Measurements from ENCODE around the gene MAP1LC3B.

Gene MAP1LC3B

DNA sequence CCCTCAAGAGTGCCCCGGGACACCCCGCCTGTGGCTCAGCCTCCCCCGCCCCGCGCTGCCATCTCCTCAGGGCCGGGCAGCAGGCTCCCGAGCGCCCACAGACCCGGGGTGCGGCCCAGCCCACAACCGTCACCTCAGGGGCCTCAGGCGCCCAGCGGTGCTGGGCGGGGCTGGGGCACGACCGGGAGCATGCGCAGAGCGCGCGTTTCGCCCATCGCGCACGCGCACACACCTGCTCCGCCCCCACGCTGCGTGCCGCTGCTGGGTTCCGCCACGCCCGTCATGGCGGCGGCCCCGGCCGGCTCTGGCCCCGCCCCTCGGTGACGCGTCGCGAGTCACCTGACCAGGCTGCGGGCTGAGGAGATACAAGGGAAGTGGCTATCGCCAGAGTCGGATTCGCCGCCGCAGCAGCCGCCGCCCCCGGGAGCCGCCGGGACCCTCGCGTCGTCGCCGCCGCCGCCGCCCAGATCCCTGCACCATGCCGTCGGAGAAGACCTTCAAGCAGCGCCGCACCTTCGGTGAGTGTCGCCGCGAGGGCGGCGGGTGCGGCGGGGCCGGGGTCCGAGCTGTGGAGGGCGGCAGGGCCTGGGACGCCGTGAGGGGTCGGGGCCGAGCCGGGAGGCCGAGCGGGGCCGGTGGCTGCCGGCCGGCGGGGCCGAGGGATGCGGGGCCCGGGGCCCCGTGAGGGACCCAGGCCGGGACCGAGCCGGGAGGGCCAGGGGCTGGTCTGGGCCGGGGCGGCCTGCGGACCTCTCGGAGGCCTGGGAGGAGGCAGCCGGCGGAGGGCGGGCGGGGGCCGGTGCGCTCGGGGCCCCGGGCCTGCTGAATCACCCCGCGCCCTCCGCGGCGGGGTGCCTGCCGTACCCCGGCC is at the start of gene MAP1LC3B:
TSS of gene MAP1LC3B (plus strand) at position 387 of the 871 bp plus-strand sequence. CDS start at position 479, 92 bp downstream.
- ATAC-seq: peak; percentile 64 to 66

GRCh38 chr16:87342504-87342903 is 49.6 kb upstream of the MAP1LC3B start:
- ATAC-seq: no peak

GRCh38 chr16:87342978-87343752 is 49.0 kb upstream of the MAP1LC3B start:
- ATAC-seq: no peak

DNA sequence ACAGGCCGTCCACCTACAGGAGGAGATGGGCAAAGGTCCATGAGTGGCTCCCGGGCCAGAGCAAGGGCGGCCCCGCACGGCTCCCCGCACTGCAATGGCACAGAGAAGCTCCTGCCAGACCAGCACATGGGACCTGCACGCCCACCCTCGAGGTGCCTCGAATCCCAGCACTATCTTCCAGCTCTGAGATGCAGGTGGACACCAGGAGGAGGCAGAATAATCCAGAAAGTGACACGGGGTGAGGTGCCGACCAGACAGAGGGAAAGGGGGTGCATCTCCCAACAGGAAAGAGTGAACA is 48.4 kb upstream of the MAP1LC3B start:
- no peak for ATAC-seq

- ATAC-seq: no peak
These were observed 47.8 kb upstream of the MAP1LC3B start for GRCh38 chr16:87344165-87344930.

DNA sequence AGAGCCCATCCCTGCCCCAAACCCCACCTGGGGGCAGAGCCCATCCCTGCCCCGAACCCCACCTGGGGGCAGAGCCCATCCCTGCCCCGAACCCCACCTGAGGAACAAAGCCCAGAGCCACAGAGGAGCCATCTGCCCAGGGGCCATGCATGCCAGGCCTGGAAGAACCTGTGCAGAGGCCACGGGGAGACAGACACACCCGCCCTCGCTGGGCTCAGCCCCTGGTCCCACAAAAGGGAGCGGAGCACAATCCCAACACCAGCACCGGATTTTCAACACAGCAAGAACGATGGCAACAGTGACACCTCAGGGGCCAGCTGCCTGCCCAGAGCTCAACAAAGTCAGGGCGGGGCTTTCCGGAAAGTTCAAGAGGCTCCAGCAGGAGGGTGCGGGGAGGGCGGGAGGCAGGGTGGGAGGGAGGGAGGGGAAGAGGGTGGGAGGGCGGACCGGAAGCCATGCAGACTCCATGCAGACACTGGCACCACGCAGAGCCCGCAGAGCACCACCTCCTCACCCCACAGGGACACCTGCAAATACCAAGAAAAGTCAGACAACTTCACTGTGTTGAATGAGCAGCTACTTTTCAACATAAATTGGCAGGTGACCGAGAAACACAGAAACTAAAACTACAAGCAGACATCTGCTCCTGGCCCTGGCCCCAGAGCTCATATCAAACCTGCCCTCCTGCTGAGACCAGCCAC is 47.1 kb upstream of the MAP1LC3B start:
- peak; percentile 84 to 90 for ATAC-seq

DNA sequence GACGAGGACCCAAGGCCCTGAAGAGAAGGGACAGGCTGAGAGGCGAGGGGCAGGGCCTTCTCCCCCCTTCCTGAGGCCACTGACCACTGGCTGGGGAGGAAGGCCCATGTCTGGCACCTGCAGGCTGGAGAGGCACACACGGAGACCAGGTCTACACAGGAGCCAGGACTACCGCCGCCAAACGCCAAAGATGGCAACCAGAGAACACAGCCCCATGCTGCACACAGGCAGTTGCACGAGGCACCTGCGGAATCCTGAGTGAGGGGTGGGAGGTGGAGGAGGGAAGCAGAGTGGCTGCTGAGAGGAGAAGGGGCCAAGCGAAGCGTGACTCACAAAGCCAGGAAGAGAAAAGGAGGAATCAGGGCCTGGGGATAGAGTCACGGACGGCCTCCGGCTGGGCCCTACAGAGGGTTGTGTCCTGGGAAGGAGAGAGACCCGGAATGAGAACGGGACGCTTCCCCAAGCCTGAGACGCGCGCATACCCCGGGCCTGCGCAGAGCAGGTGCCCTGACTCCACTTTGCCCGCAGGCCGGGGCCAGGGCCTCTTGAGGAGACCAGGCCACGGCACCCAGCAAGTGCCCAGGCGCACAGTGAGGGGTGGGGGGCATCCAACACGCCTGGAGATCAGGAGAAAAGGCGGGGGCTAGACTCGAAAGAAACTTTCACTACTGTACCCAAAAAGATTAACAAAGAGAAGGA is 46.3 kb upstream of the MAP1LC3B start:
- ATAC-seq: no peak

DNA sequence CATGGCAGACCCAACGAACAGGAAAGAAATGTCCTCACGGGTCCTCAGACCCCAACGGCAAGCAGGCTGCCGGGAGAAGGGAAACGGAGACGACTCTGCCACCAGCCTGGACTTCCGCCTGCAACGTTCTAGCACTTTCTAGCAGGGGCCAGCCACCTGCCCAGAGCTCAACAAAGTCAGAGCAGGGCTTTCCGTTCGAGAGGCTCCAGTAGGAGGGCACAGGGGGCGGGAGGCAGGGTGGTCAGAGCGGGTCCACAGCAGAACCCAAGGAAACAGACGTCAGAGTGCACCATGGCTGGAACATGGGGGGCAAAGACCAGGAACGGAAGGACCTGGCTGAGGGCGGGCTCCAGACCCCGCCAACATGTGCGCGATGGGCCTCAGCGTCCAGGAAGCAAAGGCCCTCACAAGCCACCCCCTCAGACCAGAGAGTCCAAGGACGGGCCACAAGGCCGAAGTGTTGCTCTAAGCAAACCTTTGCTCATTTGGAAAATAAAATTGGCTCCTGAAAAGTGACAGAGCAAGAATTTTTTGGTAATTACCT is 45.5 kb upstream of the MAP1LC3B start:
- ATAC-seq: no peak

- ATAC-seq: no peak
These were observed 44.1 kb upstream of the MAP1LC3B start for GRCh38 chr16:87347932-87348615.

- no peak for ATAC-seq
These were observed 43.4 kb upstream of the MAP1LC3B start for GRCh38 chr16:87348616-87349157.

DNA sequence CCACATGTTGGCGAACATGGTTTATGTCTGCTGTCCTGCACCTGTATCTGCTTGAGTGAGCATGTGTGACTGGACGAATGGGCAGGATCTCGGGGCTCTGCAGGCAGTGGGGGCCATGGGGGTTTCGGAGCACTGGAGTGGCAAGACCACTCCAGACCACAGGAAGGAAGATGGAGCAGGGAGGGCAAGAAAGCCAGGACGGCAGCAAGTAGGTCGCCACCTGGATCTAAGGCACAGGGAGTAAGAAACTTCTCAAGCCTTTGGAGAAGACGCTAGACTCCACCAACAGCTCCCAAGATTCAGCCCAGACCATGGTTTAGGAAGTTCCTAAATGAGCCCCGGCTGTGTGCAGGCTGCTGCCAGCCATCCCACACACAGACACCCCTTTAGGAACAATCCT is 42.1 kb upstream of the MAP1LC3B start:
- ATAC-seq: no peak

GRCh38 chr16:87350681-87351319 is 41.3 kb upstream of the MAP1LC3B start:
- no peak for ATAC-seq

GRCh38 chr16:87351320-87351698 is 40.8 kb upstream of the MAP1LC3B start:
- ATAC-seq: no peak

DNA sequence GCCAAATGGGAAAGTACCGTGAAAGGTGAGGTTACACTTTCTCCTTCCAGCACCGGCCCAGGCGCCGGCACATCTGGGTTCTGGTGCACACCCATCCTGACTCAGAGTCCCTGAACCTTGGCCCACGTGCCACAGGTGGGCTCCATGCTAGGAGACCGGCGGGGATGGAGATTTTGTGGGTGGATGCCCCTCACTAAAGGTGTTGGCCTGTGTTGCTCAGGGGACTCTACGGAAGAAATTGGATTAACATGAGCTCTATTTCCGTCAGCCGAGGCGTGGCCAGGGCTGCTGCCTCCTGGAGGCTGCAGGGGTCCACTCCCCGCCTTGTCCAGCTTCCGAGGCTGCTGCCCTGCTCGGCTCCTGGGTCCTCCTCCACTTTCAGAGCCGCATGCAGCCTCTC is 39.3 kb upstream of the MAP1LC3B start:
- no peak for ATAC-seq

DNA sequence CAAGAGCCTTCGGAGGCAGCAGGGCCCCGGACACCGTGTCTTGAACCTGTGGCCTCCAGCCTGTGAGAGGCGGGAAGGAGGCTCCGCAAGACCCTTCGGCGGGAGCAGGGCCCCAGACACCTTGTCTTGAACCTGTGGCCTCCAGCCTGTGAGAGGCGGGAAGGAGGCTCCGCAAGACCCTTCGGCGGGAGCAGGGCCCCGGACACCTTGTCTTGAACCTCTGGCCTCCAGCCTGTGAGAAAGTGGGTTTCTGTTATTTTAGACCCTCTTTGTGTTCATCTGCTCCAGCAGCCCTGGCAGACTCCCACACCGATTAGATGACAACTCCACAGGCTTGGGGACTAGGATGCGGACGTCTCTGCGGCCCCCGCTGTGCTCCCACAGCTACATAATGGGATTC is 38.5 kb upstream of the MAP1LC3B start:
- no peak for ATAC-seq

DNA sequence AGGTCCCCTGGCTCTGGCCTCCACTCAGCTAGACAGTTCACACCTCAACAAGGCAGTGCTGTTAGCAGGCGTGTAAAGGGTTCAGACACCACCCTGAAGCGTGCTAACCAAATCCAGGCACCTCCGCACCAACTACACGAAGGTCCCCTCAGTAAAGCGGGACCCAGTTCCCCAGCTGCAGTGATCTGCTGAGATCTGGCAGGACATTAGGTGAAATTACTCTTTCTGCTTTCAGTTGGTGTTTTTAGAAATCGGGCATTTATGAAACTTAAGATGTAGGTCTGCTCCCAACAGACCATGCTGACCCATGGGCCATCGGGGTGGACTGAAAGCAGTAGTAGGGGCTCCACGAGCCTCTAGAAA is 35.7 kb upstream of the MAP1LC3B start:
- no peak for ATAC-seq

- no peak for ATAC-seq
These were observed 33.9 kb upstream of the MAP1LC3B start for GRCh38 chr16:87358250-87358649.

GRCh38 chr16:87358696-87359095 is 33.4 kb upstream of the MAP1LC3B start:
- no peak for ATAC-seq

GRCh38 chr16:87359121-87359520 is 33.0 kb upstream of the MAP1LC3B start:
- ATAC-seq: no peak

DNA sequence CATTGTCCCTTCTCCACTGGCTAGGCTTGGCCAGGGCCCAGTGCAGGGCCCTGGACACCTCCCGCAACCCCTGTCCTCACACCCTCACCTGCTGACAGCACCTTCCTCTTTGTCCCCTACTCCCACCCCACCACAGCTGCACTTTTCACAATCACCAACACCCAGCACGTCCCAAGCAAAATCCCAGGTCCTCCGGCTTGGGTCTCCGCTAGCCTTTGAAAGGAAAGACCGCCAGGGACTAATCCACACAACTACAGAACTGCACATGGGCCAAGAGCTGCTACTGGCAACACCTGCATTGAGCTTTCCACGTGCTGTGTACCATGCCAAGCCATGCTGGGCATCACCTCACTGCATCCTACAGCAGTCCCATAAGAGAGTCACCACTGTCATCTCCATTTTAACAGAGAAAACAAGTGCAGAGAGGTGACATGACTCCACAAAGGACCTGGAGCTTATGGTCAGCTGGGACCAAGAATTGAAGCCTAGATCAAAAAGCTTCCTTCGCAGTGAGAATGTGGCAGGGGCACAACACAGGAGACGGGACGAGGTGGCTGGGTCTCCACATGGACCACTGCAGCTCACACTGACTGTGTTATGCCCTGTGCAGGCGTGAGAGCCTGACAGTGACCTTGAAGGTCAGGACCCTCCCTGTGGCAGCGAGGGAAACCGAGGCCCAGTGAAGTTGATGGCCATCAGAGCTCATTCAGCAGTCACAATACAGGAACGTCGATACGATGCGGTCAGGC is 31.1 kb upstream of the MAP1LC3B start:
- ATAC-seq: no peak

All from activated CD4-positive, CD25-positive, alpha-beta regulatory T cell treated with anti-CD3 and anti-CD28 coated beads, Interleukin-2, amount 50 U/mL, for 24 hours (primary cell).